HK-2 (cell line): ENCODE data around the gene SLC25A47.
"Not testable (repeated sequence)": the region's sequence is repeated elsewhere in the genome, so short reads cannot be mapped to it uniquely, and the experiment has no call there.

Source experiments
- DNase-seq: peaks from one replicate; pipeline ENCODE4 v3.0.0-alpha.2; 2018; ENCODE audit not compliant: unreplicated experiment

Gene SLC25A47

DNA sequence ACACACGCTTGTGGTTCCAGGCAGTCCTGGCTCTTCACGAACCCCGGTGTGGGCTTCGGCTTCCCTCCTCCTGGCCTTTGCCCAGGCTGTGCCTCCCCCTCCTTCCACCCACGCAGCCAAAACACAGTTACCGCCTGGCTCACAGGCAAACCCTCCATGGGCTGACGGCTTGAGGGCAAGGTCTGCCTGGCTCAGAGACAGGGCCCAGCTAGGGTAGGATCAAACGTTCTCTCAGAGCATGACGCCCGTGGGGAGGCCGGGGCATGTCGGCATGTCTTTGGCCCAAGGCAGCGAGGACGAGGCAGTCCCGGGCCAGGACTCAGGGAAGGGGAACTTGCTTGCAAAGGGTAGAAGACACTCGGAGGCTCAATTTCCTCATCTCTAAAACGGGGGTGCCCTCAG, 2.1 kb downstream of the SLC25A47 start:
- DNase-seq = no peak

DNA sequence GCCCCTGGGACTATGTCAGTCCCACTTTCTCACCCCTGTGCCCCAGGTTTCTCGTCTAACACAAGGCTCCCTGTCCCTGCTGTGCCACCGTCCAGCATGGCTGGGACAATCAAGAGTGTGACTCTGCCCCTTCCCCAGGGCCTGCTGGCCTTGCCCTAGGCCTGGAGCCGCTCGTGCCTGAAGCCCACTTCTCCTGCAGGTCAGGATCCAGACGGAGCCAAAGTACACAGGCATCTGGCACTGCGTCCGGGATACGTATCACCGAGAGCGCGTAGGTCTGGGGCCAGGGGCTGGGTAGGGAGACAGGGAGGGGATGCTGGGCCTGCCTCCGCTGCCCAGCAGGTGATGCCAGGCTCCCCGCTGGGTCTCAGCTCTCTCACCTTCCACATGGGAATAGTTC, 2.8 kb downstream of the SLC25A47 start:
- DNase-seq = no peak

DNA sequence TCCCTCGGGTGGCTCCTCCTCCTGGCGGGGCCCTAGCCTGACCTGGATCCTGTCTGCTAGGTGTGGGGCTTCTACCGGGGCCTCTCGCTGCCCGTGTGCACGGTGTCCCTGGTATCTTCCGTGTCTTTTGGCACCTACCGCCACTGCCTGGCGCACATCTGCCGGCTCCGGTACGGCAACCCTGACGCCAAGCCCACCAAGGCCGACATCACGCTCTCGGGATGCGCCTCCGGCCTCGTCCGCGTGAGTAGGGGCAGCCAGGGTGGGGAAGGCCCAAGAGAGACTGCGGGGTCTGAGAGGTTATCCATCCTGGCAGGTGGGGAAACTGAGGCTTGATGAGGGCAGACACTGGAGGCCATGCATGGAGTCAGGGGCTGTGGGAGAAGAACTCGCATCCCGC, 4.0 kb downstream of the SLC25A47 start:
- no peak for DNase-seq

DNA sequence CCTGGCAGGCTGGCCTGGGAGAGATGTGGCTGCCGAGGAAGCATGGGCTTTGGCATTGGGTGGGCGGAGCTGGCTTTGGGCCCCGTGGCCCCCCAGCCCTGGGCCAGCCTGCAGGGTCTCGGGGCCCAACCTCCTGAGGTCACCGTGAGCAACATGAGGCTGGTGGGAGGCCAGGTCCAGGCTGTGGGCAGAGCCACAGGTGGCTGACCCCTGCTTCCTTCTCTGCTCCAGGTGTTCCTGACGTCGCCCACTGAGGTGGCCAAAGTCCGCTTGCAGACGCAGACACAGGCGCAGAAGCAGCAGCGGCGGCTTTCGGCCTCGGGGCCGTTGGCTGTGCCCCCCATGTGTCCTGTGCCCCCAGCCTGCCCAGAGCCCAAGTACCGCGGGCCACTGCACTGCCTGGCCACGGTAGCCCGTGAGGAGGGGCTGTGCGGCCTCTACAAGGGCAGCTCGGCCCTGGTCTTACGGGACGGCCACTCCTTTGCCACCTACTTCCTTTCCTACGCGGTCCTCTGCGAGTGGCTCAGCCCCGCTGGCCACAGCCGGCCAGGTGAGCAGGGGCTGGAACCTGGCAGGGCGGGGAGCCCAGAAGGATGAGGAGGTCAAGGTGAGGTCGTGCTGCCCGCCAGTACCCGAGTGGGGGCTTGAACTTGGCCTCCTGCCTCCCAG, 5.5 kb downstream of the SLC25A47 start:
- DNase-seq = no peak

DNA sequence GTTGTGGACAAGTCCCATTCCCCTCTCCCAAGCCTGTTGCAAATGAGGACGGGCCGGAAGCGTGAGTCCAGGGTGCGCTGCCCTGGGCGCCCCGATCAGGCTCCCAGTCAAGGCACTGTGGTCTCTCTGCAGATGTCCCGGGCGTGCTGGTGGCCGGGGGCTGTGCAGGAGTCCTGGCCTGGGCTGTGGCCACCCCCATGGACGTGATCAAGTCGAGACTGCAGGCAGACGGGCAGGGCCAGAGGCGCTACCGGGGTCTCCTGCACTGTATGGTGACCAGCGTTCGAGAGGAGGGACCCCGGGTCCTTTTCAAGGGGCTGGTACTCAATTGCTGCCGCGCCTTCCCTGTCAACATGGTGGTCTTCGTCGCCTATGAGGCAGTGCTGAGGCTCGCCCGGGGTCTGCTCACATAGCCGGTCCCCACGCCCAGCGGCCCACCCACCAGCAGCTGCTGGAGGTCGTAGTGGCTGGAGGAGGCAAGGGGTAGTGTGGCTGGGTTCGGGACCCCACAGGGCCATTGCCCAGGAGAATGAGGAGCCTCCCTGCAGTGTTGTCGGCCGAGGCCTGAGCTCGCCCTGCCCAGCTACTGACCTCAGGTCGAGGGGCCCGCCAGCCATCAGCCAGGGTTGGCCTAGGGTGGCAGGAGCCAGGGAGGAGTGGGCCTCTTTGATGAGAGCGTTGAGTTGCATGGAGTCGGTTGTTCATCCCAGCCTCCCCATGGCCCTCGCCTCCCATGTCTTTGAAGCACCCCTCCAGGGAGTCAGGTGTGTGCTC, 6.3 kb downstream of the SLC25A47 start:
- DNase-seq = no peak

- no peak for DNase-seq
Observed at GRCh38 chr14:100330007-100330344, 6.8 kb downstream of the SLC25A47 start.

DNA sequence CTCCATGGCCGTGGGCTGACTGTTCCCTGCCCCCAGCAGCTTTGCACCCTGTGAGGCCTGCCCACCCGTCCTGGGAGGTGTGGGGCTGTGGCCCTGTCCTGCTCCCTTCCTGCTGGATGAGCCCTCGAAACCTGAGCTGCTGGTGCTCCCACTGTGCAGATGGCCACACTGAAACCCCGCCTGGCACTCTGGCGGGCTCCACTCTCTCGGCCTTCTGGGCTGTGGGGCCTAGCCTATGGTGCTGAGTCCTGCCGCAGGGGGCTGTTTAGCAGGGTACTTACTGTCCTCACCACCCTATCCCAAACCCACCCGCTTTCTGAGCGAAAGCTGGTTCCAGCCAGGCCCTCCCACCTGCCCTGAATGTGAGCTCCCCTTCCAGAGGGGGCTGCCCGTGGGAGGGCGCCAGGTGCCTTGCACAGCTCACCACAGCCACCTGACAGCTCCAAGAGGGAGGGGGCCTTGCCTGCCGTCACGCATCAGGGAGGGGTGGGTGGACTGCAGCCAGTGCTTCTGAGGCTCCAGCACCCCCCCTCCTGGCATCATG, 7.3 kb downstream of the SLC25A47 start:
- DNase-seq = no peak

DNA sequence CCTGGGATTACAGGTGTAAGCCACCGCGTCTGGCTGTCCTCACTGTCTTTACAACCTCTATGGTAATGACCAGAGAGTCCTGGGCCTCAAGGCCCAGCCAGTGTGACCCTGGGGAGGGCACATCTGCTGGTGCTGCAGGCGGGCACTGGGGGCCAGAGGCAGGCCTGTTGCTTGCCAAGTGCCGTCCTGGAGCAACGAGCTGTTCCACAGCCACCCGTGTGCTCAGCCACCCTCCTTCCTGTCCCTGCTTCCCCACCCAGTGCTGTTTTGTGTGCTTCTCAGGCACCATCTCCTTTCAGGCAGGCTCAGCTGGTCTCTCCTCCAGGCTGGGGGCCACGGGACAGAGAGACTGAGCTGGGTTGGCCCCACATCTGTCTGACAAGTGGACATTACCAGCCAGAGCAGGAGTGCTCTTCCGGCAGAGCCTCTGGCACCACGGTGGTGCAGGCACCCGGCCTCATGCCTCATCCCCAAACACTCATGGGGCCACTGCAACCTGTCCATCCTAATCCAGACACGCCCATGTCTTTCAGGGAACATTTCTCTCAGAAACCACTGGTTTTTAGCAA, 9.0 kb downstream of the SLC25A47 start:
- no peak for DNase-seq

GRCh38 chr14:100332797-100333196, 9.7 kb downstream of the SLC25A47 start:
- no peak for DNase-seq

DNA sequence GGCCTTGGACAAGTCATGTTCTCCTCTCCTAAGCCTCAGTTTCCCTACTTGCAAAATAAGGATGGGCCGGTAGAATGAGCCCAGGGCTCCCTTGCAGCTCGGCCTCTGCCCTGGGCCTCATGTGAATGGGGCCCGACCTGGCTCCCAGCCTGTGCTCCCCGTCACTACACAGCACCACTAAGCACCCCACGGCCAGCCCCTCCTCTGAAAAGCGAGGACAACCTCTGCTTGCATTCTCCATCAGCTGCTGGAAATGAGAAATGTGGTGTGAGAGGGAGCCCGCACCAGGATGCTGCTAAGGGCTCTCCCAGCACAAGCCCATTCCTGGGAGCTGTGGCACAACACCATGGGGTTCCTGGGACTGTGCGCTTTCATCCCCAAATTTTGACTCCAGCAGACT, 10.2 kb downstream of the SLC25A47 start:
- DNase-seq = no peak

- DNase-seq = no peak
Observed at GRCh38 chr14:100333827-100334226, 10.7 kb downstream of the SLC25A47 start.

DNA sequence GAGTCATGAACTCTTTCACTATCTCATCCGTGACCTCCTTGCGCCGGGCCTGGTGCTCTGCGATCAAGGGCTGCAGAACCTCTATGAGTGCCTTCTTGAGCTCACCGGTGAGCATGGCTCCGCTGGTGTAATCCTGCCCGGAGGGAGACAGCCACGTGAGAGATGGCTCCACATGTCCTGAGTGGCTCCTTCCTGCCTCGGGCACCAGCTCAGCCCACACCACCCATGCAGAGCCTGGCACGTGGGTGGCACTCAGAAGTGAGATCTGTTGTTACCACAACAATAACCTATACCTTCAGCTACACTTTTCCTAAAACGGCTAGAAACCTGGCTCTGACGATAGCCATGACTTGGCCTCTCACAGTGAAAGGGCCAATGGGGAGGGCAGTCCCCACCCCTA, 11.8 kb downstream of the SLC25A47 start:
- no peak for DNase-seq

- DNase-seq = no peak
Observed at GRCh38 chr14:100336618-100337530, 13.7 kb downstream of the SLC25A47 start.

DNA sequence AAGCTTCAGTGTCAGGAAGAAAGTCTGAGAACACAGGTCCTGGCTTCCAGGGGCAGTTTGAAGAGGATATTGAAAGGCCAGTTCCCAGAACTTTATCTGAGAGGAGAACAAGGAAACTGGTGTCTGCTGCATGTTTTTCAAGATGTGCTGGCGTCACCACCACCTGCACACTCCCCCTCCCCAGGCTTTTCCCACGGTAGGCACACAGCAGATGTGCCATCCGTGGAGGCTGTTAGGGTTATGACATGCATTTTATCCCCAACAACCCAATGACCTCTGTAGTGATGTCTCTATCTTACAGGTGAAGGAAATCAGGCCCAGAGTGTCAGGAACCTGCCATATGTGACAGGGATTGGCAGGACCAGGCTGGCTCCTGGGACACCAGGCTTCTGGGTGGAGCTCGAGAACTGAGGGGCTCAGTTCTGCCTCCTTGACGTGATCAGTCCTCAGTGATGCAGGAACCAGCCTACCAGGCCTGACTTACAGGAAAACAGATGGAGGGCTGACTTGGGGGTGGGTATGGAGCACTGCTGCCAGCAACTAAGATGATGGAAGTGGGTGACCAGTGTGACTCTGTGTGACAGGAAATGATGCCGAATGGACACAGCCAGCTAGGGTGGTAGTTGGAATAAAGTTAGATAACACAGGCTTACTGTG, 16.8 kb downstream of the SLC25A47 start:
- no peak for DNase-seq

- no peak for DNase-seq
Observed at GRCh38 chr14:100340423-100340813, 17.3 kb downstream of the SLC25A47 start.

- DNase-seq = peak; percentile 37
Observed at GRCh38 chr14:100341301-100342031, 18.3 kb downstream of the SLC25A47 start.

DNA sequence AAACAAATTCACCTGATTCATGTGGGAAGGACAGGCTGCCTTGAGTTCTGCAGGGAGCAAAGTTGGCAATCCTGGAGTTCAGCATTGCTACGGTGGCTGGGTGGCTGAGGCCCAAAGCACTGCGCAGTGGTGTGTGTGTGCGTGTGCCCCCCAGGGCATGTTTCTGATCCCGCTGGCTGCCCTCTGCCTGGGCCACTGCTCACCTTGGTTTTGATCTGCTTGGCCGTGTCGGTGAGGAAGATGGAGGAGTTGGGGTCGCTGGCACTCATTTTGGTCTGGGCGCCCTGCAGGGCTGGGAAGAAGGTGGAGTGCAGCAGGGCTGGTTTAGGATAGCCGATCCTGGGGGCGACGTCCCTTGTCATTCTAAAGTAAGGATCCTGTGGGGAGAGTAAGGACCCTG, 19.1 kb downstream of the SLC25A47 start:
- no peak for DNase-seq

DNA sequence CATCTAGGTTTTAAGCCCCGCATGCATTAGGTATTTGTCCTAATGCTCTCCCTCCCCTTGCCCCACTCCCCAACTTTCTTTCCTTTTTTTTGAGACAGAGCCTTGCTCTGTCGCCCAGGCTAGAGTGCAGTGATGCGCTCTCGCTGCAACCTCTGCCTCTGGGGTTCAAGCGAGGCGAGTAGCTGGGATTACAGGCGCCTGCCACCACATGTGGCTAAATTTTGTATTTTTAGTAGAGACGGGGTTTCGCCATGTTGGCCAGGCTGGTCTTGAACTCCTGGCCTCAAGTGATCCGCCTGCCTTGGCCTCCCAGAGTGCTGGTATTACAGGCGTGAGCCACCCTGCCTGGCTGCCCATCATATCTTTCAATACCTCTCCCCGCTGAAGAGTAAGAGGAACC, 19.7 kb downstream of the SLC25A47 start:
- DNase-seq = not testable (repeated sequence)

- DNase-seq = not testable (repeated sequence)
Observed at GRCh38 chr14:100344657-100345056, 21.5 kb downstream of the SLC25A47 start.

DNA sequence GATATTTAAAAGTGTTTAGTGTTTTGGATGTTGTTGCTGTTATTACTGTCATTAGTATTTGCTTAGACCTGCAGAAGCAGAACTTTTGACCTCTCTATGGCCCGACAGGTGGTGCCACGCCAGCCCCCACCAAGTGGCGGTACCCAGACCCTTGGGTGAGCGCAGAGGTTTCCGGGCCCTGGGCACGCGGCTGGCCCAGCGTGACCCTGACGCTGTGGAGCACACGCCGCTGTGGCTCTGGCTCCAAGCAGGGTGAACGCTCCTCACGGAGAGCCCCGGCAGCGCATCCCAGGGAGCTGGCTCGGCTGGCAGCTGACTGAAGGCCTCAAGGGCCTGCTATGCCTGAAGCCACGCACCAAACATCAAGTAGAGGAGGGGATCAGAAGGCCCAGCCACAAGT, 22.6 kb downstream of the SLC25A47 start:
- DNase-seq = no peak
